Cardiac fibroblast (primary cell): ENCODE results near the gene ANKZF1.

Experiments
- DNase-seq, 2 donors: peaks; one replicate each; pipeline versions ENCODE4 v3.0.0 to v3.0.0-alpha.2; 2010; ENCODE audit warnings: low read depth in 2 of 2
- H3K4me3 ChIP-seq, 2 donors: replicated peaks in 1 of 2; 1 replicate in 1 of 2; 2 replicates in 1 of 2; pipeline ENCODE4 v1.5.1; 2011; ENCODE audit warnings: low read depth in 2 of 2, low read length in 2 of 2, mild to moderate bottlenecking in 2 of 2, moderate library complexity in 1 of 2
- TF ChIP-seq, protein P1 (sequence below): IDR thresholded peaks from one replicate; pipeline ENCODE4 v1.5.1; 2011; ENCODE audit warnings: low read depth, mild to moderate bottlenecking, low read length, inconsistent platforms

ANKZF1 gene, protein sequence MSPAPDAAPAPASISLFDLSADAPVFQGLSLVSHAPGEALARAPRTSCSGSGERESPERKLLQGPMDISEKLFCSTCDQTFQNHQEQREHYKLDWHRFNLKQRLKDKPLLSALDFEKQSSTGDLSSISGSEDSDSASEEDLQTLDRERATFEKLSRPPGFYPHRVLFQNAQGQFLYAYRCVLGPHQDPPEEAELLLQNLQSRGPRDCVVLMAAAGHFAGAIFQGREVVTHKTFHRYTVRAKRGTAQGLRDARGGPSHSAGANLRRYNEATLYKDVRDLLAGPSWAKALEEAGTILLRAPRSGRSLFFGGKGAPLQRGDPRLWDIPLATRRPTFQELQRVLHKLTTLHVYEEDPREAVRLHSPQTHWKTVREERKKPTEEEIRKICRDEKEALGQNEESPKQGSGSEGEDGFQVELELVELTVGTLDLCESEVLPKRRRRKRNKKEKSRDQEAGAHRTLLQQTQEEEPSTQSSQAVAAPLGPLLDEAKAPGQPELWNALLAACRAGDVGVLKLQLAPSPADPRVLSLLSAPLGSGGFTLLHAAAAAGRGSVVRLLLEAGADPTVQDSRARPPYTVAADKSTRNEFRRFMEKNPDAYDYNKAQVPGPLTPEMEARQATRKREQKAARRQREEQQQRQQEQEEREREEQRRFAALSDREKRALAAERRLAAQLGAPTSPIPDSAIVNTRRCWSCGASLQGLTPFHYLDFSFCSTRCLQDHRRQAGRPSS

GRCh38 chr2:219229305-219230058 lies at the start of gene ANKZF1, which contains the start of gene ATG9A:
ANKZF1 (plus strand) TSS chr2:219229806; CDS start chr2:219230258, 452 bp downstream.
ATG9A (minus strand) TSS chr2:219229636; CDS start chr2:219228024, 1,612 bp downstream.
- H3K4me3 ChIP-seq = peak within 1 kb of the TSS; percentile 90 to 91
- TF ChIP-seq, protein P1, sequence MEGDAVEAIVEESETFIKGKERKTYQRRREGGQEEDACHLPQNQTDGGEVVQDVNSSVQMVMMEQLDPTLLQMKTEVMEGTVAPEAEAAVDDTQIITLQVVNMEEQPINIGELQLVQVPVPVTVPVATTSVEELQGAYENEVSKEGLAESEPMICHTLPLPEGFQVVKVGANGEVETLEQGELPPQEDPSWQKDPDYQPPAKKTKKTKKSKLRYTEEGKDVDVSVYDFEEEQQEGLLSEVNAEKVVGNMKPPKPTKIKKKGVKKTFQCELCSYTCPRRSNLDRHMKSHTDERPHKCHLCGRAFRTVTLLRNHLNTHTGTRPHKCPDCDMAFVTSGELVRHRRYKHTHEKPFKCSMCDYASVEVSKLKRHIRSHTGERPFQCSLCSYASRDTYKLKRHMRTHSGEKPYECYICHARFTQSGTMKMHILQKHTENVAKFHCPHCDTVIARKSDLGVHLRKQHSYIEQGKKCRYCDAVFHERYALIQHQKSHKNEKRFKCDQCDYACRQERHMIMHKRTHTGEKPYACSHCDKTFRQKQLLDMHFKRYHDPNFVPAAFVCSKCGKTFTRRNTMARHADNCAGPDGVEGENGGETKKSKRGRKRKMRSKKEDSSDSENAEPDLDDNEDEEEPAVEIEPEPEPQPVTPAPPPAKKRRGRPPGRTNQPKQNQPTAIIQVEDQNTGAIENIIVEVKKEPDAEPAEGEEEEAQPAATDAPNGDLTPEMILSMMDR = no peak
- peak; percentile 99 for DNase-seq

- no peak for DNase-seq
- H3K4me3 ChIP-seq = no peak overlapping the region
- TF ChIP-seq, protein P1 = no peak
These were observed 48.6 kb upstream of the ANKZF1 start for GRCh38 chr2:219180961-219181360.

DNA sequence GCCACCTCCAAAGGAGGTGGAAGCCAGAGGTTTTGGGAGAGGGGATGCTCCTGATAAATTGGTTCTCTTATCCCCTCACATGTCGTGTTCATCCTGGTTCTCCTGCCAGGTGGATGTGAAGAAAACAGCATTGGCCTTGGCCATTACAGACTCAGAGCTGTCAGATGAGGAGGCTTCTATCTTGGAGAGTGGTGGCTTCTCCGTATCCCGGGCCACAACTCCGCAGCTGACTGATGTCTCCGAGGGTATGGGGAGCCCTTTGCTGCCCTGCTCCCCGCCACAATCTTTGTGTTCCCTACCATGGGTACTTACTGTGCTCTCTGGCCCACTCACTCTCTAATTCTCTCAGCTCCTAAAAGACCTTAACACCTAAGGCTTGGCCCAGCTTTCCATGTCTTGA lies 48.1 kb upstream of the ANKZF1 start:
- H3K4me3 ChIP-seq = no peak overlapping the region
- no peak for DNase-seq
- TF ChIP-seq, protein P1 = no peak

- DNase-seq = no peak
- TF ChIP-seq, protein P1 = no peak
- H3K4me3 ChIP-seq = no peak overlapping the region
These were observed 47.1 kb upstream of the ANKZF1 start for GRCh38 chr2:219182331-219183150.

- DNase-seq = no peak
- TF ChIP-seq, protein P1 = no peak
- H3K4me3 ChIP-seq = no peak overlapping the region
These were observed 46.3 kb upstream of the ANKZF1 start for GRCh38 chr2:219183151-219183772.

DNA sequence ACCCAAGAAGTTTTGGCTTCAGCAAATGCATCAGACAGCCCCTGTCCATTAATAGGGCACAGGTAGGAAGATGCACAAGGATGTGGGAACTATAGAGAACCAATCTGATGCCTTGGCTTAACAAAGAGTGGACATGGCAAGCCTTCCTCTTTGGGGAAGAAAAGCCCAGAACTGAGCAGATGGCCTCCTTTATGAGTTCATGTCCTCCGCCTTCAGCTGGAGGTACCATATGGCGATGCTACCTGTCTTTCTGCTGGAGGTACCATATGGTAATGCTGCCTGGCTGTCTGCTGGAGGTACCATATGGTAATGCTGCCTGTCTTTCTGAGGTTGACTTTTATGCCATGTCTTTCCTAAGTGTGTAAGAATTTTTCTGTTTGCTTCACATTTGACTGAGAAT lies 45.5 kb upstream of the ANKZF1 start:
- no peak for DNase-seq
- TF ChIP-seq, protein P1 = no peak
- no peak overlapping the region for H3K4me3 ChIP-seq
